ENCODE results near the gene CTDSP2.
"Not testable (repeated sequence)": the region's sequence is repeated elsewhere in the genome, so short reads cannot be mapped to it uniquely, and the experiment has no call there.

Gene CTDSP2

DNA sequence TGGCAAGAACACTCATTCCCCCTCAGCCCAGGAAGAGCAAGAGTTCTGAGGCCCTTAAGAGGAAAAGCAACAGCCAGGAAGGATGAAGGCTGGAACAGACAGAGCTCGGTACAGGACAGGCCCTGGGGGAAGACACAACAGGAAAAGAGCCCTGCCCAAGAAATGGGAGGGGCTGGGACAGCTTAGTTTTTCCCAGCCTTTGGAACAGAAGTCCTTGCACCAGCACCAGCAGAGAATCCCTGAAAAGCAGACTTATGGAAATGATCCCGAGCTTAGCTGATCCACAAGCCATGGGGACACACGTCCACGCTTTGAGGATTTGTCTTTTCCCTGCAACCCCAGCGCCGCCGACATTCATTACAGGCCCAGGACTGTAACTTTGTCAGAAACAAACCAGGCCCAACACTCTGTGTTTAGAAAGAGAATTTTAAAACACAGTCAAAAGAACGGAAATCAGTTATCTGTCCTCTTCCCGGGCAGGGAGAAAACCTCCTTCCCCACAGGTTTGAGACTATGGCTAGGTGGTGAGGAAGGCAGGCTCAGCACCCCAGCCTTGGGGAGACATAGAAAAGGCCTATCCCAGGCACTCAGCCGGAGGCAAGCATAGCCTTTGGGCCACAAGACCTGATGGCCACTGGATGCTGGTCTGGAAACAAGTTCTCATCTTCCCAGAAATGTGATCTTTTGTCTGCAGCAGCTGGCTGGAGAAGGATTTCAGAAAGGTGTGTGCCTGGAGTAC, 24.0 kb downstream of the CTDSP2 start:
- no peaks in the 10 kb centered on the region for H3K9me3 Mint-ChIP-seq
- TF ChIP-seq, protein P1, sequence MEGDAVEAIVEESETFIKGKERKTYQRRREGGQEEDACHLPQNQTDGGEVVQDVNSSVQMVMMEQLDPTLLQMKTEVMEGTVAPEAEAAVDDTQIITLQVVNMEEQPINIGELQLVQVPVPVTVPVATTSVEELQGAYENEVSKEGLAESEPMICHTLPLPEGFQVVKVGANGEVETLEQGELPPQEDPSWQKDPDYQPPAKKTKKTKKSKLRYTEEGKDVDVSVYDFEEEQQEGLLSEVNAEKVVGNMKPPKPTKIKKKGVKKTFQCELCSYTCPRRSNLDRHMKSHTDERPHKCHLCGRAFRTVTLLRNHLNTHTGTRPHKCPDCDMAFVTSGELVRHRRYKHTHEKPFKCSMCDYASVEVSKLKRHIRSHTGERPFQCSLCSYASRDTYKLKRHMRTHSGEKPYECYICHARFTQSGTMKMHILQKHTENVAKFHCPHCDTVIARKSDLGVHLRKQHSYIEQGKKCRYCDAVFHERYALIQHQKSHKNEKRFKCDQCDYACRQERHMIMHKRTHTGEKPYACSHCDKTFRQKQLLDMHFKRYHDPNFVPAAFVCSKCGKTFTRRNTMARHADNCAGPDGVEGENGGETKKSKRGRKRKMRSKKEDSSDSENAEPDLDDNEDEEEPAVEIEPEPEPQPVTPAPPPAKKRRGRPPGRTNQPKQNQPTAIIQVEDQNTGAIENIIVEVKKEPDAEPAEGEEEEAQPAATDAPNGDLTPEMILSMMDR (IDR thresholded peaks at IDR 0.05), result no peak
- no peak overlapping the region for H3K4me3 Mint-ChIP-seq
- H3K4me1 Mint-ChIP-seq, result no peaks in the 10 kb centered on the region
- peaks cover 65% of the 10 kb centered on the region for H3K36me3 Mint-ChIP-seq (ENCODE audit: low read depth)
- H3K27me3 Mint-ChIP-seq (ENCODE audit: low read depth, poor library complexity), result peaks cover 3% of the 10 kb centered on the region
- peak overlapping the region; percentile 88 for H3K27ac Mint-ChIP-seq
- DNase-seq, result no peak

DNA sequence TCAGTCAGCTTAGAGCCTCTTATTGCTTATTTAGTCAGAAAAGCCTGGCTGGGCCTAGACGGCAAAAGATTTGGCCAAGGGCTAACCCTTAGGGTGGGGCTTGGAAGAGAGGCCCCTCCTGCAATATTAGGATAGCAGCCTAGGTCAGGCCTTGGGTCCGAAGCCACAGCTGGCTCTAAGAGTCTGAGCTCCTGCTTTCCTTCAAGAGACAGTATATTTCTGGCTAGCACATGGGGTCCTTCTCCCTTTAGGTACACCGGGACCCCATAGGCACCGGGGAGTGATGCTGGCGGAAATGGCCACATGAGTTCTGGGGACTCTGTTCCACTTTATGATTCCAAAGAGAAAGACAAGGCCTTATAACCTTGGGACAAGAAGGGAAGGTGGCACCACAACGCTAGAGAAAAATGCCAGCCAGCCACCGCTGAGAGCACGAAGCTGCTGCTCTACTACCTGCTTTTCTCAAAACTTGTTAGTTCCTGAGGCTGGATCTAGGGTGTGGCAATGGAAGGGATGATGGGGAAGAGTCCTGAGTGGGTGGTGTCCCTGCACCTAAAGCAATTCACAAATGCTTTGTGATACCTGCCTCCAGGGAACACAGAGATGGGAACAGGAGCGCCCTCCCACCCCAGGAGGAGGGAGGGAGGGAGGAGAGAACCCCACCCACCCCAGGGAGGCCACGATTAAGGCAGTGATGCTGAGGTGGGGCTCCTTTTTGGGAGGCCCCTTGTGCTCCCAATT, 24.9 kb downstream of the CTDSP2 start:
- Mint-ChIP-seq H3K4me1 (peaks cover 5% of the 10 kb centered on the region), H3K9me3 (no peaks in the 10 kb centered on the region), H3K4me3 (no peak overlapping the region), H3K36me3 (ENCODE audit: low read depth) (peaks cover 57% of the 10 kb centered on the region), H3K27me3 (ENCODE audit: low read depth, poor library complexity) (peaks cover 3% of the 10 kb centered on the region), H3K27ac (peak overlapping the region; percentile 79)
- TF ChIP-seq, protein P1 (IDR thresholded peaks at IDR 0.05), result no peak
- no peak for DNase-seq

DNA sequence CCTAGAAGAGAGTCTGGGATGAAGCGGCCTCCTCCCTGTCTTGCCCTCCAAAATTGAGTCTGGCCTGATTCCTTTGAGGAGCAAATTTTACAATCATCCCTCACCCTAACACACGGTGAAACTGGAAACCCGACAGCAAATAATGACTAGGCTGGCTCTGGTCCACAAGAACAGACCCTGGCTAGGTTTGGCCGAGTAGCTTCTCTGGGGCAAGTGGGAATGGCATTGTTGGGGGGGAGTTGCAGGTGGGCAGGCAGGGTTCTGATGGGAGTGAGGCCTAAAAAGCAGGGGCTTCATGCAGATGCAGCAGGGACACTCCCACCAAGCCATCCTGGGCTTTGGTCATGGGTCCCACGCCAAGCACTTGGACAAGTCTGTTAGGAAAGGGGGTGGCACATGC, 25.5 kb downstream of the CTDSP2 start:
- DNase-seq; H3K4me3 Mint-ChIP-seq; H3K27me3 Mint-ChIP-seq (ENCODE audit: low read depth, poor library complexity); H3K9me3 Mint-ChIP-seq; H3K4me1 Mint-ChIP-seq: not testable (repeated sequence)
- peaks cover 57% of the 10 kb centered on the region for H3K36me3 Mint-ChIP-seq (ENCODE audit: low read depth)
- H3K27ac Mint-ChIP-seq, result peak overlapping the region; percentile 87

DNA sequence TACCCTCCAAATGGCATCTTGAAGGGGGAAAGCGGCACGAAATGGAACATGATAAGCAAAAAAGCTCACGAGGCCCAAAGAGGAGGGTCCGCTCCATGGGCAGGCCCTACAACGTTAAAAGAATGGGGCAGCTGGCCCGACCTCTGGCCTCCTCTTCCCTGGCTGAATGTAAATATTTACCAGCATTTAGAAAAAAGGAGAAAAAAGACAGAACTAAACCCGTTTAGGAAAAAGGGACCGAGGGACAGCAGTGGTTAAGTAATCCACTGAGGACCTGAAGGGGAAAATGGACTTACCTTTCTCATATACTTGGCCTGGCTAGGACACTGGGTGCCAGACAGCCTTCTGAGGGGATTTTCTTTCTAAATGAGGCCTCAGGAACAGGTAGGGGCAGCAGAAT, 26.4 kb downstream of the CTDSP2 start:
- not testable (repeated sequence) for H3K9me3 Mint-ChIP-seq; H3K4me3 Mint-ChIP-seq; H3K27me3 Mint-ChIP-seq (ENCODE audit: low read depth, poor library complexity); DNase-seq; H3K4me1 Mint-ChIP-seq
- peaks cover 49% of the 10 kb centered on the region for H3K36me3 Mint-ChIP-seq (ENCODE audit: low read depth)
- peak overlapping the region; percentile 87 for H3K27ac Mint-ChIP-seq

DNA sequence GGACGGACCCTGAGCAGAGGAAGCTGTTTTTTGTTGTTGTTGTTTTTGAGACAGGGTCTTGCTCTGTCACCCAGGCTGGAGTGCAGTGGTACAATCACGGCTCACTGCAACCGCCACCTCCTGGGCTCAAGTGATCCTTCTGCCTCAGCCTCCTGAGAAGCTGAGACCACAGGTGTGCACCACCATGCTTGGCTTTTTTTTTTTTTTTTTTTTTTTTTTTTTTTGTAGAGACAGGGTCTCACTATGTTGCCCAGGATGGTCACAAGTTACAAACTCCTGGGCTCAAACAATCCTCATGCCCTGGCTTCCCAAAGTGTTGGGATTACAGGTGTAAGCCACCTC, 28.6 kb downstream of the CTDSP2 start:
- not testable (repeated sequence) for DNase-seq; H3K27me3 Mint-ChIP-seq (ENCODE audit: low read depth, poor library complexity); H3K4me3 Mint-ChIP-seq; H3K27ac Mint-ChIP-seq; H3K4me1 Mint-ChIP-seq; H3K9me3 Mint-ChIP-seq
- peaks cover 30% of the 10 kb centered on the region for H3K36me3 Mint-ChIP-seq (ENCODE audit: low read depth)

DNA sequence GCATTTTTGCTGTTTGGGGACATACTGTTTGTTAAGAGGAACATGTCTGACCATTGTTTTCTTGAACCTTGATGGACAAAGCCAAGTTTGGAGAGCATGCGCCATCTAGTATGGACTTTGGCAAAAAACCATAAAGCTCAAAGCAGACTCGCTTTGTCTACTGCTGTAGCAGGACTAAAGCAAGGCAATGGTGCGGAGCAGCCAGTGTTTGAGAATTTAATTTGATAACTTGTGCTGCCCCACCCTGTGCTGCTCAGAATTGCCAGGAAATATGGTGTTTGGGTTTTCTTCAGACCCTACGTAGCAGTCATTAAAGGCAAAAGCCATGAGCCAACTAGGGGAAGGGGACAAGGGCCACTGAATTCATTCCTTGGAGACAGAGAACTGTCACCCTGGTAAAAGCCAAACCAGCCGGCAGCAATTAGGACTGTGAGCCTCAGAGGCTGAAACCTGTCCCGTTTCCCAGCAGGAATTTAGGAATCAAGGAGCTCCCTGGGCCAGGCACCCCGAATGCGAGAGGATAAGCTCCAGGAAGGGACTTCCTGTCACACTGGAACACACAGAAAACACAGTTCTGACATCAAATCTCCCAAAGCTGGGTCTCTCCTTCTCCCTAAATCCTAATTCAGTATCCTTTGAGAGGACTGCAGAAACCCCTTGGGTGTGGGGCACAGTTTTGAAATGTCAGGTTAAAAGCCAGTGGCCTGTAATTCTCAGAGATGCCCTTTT, 29.1 kb downstream of the CTDSP2 start:
- H3K27ac Mint-ChIP-seq, result no peak overlapping the region

DNA sequence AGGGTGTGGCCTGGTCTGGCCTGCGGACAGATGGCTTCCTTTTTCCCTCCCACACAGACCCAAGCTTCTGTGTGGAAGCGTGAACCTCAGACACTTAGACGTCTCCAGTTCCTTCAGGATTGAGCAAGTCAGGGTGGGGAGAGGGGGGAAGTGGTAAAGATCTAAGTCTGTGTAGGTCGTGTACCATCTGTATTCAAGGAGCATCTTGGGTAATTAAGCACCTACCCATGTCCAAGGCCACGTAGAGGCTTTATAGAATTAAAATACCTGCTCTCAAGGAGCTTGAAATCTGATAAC, 29.7 kb downstream of the CTDSP2 start:
- TF ChIP-seq, protein P1 (IDR thresholded peaks at IDR 0.05), result no peak
- Mint-ChIP-seq H3K4me3 (no peak overlapping the region), H3K27me3 (ENCODE audit: low read depth, poor library complexity) (no peaks in the 10 kb centered on the region), H3K9me3 (no peaks in the 10 kb centered on the region), H3K36me3 (ENCODE audit: low read depth) (peaks cover 21% of the 10 kb centered on the region), H3K4me1 (peaks cover 8% of the 10 kb centered on the region), H3K27ac (no peak overlapping the region)
- no peak for DNase-seq

More for the DNA sequence above, 29.1 kb downstream of the CTDSP2 start:
- TF ChIP-seq, protein P1 (IDR thresholded peaks at IDR 0.05), result no peak
- H3K4me1 Mint-ChIP-seq, result peaks cover 8% of the 10 kb centered on the region
- H3K36me3 Mint-ChIP-seq (ENCODE audit: low read depth), result peaks cover 25% of the 10 kb centered on the region
- H3K27me3 Mint-ChIP-seq (ENCODE audit: low read depth, poor library complexity), result no peaks in the 10 kb centered on the region
- H3K9me3 Mint-ChIP-seq, result no peaks in the 10 kb centered on the region
- DNase-seq, result no peak
- no peak overlapping the region for H3K4me3 Mint-ChIP-seq
